GM19240 (cell line): ENCODE data around the gene YBX2.
A peak's percentile ranks its signal among the peaks of the same experiment; 100 is the strongest.

Experiments used
- DNase-seq: peaks from one replicate; pipeline ENCODE4 v3.0.0; 2011; ENCODE audit warnings: low spot score; ENCODE audit not compliant: insufficient read length

Gene YBX2

DNA sequence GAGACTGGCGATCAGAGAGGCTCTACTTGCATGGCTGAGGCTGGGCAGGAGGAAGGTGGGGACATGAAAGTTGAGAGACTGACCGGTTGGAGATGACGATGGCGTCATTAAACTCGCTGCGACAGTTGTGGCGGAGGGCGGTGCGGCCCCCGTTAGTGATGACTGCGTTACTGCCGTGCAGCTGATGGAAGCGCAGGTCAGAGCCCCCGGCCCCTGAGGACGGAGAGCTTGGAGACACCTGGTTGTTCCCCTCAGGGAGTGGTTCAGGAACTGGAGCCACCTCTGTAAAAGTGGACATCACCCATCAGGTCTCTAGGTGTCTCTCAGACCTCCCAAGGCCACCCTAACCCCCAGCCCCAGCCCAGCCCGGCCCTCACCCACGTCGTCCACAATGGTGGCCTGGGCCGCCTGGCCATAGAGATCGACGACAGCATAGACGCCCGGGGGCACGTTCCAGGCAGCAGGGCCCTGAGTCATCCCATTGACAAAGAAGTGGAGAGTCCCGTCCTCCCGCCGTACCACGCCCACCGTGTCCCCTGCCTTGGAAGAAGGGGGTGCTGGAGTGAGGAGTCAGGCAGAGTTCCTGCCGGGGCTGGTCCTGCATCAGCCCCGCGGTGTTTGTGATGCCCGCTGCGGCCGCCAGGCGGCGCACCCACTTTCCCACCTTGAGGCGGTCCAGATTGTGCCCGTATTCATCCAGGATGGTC, 29.4 kb upstream of the YBX2 start:
- DNase-seq = no peak

DNA sequence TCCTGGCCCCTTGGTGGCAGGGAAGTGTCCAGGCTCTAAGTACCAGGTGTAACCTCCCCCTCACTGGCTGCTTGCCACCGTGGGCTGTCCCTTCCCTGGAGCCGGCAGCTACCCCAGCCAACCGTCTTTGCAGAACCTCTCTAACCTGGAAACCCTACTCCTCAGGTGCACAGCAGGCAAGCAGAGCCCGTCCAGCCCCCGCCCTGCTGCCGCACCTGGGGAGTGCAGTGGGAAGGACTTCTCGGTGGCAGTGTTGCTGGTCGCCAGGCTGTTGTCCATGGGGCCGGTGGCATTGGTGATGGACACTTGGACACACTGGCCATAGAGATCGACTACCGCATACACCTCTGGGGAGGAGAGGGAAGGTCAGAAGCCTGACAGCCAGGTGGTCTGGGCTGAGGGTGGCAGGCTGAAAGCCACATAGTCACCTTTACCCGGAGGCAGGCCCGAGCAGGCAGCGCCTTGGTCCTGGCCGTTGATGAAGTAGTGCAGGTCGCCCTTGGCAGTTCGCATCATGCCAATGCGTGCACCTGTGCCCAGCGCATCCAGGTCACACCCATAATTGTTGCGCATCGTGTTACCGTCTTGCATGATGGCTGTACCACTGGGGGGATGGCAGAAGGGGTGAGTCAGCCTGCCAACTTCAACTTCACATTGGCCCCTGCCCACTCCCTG, 28.2 kb upstream of the YBX2 start:
- no peak for DNase-seq

- DNase-seq = no peak
Observed at GRCh38 chr17:7321466-7321865, 27.0 kb upstream of the YBX2 start.

GRCh38 chr17:7318121-7318860, 23.9 kb upstream of the YBX2 start:
- DNase-seq = no peak

GRCh38 chr17:7317161-7317803, 22.8 kb upstream of the YBX2 start:
- DNase-seq = no peak

DNA sequence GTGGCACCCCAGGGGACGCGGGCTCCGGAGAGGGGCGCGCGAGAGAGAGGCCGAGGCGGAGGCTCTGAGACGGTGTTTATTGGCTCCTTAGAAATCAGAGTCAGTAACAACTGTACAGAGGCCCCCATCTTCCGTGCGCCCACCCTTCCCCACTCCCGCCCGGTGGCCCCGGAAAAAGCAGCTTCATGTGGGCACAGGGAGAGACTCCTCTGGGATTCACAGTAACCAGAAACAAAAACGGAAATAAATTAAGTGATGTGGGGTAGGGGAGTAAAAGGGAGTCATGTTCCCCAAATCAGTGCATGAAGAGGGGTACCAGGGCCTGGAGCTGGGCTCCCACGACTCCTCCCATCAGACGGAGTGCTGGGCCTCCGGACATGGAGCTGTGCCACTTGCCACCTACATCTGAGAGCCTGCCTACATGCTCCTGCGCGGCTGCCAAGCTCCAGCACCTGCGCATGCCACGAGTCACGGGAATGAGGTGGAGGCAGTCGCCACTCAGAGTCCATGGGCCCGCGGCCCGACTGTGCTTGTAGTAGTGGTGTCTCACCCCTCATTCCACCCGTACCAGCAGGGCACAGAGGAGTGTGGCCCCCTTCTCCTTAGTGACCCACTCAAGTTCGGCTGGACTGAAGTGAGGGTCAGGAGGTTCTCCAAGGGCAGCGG, 21.3 kb upstream of the YBX2 start:
- DNase-seq = no peak

- peak; percentile 86 for DNase-seq
Observed at GRCh38 chr17:7314719-7315569, 20.5 kb upstream of the YBX2 start, which contains the start of gene GPS2. TSS of gene GPS2 (minus strand) at chr17:7315360. CDS start at chr17:7315052, 308 bp downstream.

GRCh38 chr17:7313890-7314718, 19.7 kb upstream of the YBX2 start:
- no peak for DNase-seq

DNA sequence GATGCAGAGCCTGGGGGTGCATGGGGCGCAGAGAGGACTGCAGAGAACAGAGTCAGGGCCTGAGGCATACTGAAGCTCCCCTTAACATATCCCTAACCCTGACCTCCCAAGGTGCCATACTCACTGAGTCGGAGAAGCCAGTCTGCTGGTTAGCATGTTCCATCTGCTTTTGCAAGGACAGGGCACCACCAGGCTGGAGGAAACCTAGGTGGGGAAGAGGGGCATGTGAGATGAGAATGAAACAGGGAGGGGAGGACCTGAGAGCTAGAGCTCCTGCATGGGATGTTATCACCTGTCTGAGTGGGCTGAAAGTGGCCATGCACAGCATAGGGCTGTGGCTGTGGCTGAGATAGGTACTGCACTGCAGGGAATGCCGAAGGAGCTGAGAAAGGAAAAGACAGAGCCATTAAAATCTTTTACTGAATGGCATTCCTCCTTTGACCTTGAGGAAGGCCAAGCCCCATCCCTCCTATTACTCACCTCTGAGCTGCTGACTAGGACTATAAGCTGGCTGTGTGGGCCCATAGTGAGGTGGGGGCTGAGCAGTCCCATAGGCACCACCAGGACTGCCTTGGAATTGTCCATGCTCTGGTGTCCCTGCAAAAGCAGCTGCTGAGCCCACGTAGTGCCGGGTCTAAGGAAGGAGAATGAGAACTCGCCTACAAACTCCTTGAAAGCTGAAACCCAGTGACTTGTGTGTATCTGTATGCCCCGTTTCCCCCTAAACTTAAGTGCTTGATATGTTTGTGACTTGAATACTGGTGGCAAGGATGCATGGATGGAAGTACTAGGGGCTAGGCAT, 18.9 kb upstream of the YBX2 start:
- DNase-seq = no peak

GRCh38 chr17:7312432-7313087, 18.1 kb upstream of the YBX2 start:
- DNase-seq = no peak

DNA sequence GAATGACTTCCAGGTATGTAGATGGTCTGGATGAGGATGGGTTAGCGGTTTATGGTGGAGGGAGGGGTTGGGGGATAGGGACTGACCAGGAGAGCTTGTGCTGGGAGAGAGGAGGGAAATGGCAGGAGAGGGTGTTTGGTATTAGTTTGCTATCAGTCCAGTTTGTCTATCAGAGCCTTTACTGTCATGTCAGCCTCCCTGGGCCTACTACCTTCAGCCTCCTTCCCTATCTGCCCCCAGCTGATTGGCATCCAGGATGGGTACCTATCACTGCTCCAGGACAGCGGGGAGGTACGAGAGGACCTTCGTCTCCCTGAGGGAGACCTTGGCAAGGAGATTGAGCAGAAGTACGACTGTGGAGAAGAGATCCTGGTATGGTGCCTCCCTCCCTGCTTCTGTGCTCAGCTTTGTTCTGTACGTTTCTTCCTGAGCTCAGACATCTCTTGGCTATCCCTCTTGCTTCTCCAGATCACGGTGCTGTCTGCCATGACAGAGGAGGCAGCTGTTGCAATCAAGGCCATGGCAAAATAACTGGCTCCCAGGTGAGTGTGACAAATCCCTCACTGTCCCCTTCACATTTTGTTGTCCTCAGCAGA, 16.8 kb upstream of the YBX2 start:
- no peak for DNase-seq

- no peak for DNase-seq
Observed at GRCh38 chr17:7309628-7310027, 15.2 kb upstream of the YBX2 start.

DNA sequence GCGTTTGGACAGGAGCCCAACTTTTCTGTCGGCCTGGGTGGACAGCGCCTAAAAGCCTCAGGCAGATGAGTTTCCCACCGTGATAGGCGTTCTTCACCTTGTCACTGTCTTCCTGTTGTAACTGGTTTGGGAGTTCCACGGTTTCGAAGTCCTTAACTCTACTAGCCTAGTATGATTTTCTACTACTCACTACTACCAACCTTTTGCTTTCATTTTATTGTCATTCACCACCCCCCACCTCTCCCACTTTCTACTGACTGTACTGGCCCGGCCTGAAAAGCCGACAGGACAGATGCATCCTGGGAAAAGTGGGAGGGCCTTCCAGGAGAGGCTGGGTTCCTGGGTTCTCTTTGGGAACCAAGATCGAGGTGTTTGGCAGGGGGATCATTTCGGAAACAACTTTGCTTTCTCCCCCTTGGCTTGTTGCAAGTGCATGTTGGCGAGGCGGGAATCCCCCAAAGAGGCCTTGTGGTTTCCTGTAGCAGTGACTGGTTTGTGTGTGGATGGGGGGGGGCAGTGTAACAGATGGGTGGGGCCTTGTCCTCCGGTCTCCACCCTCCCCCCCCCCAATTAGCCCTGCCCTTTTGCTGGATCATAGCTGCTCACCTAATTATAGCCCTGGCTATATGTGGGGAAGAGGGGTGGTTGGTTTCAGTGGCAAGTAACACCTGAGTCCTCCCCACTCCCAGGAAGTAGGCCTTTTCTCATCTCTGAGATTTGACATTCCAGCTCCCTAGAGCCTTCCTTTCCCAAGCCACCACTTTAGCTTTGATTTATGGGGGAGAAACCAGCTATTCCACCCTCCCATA, 14.4 kb upstream of the YBX2 start:
- peak; percentile 66 for DNase-seq

DNA sequence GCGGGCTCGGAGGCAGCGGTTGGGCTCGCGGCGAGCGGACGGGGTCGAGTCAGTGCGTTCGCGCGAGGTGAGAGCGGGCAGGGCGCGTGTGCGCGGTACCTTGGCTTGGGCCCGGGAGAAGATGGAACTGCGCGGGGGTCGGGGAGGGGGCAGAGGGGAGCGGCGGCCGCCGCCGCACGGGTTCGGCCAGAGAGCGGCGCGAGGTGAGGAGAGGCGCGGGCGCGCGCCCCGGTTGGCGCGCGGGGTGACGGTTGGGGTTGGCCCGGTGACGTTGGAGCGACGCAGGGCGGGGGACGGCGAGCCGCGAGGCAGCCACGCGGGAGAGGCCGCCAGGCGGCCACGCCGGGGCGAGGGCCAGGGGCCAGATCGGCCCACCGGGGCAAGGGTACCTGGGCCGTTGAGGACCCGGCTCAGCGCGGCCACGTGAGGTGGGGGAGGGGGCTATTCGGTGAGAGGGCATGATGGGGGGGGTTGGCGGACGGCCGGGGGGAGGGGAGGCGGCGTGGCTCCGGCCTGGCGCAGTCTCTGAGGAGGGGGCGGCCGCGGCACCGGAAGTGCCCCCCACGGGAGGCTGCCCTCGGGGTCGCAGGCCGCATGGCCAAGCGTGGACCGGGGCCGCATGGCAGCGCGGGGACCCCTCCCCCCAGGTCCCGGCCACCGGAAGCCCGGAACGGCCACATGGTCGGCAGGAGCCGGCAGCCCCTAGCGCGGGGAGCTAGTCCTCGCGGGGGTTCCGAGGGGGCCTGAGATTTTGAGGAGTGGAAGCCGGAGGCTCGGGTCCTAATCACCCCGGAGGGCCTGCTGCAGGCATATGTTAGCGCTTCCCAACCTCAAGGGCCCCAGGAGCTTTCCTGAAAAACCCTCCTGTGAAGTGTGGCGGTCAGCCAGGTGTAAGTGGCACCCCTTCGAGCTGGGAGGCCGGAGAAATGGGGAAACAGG, 13.5 kb upstream of the YBX2 start:
- DNase-seq = no peak

- peak; percentile 96 for DNase-seq
Observed at GRCh38 chr17:7306911-7307685, 12.7 kb upstream of the YBX2 start, which contains the start of gene EIF5A. TSS of gene EIF5A (plus strand) at chr17:7307628. CDS start at chr17:7309636, 2,008 bp downstream.
